Breast epithelium (tissue), 4 donors: ENCODE data around the gene AAMP. TPM values are rescaled to one million over a fixed set of nuclear protein-coding genes. Genes with fewer than 3 reads are reported as not detected.

Source experiments
- DNase-seq, 2 donors: peaks; one replicate each; pipeline ENCODE4 v3.0.0-alpha.2; 2019; ENCODE audit warnings: low spot score in 2 of 2
- H3K27ac ChIP-seq, 2 donors: fragments of 200-600 bp; sonication (generic) in 1 of 2; one replicate each; pipeline ENCODE4 v1.5.1; 2016 to 2019; ENCODE audit warnings: mild to moderate bottlenecking in 1 of 2
- H3K27me3 ChIP-seq, 2 donors: fragments of 200-600 bp; sonication (generic) in 1 of 2; one replicate each; pipeline versions ENCODE4 v1.5.1 to v1.6.0; 2017 to 2019; ENCODE audit warnings: control low read depth in 1 of 2, mild to moderate bottlenecking in 1 of 2
- H3K36me3 ChIP-seq: fragments of 200-600 bp; one replicate; pipeline ENCODE4 v1.5.1; 2019
- H3K4me1 ChIP-seq, 2 donors: fragments of 200-600 bp; sonication (generic); one replicate each; pipeline ENCODE4 v1.5.1; 2016 to 2019; ENCODE audit warnings: control low read depth in 1 of 2
- H3K4me3 ChIP-seq, 3 donors: fragments of 200-600 bp; sonication (generic); 1 replicate in 2 of 3; 2 replicates in 1 of 3; pipeline ENCODE4 v1.5.1; 2016 to 2019; ENCODE audit warnings: mild to moderate bottlenecking in 3 of 3, moderate library complexity in 2 of 3
- H3K9me3 ChIP-seq, 2 donors: fragments of 200-600 bp; sonication (generic) in 1 of 2; one replicate each; pipeline ENCODE4 v1.5.1; 2016 to 2019; ENCODE audit warnings: control low read depth in 1 of 2
- POLR2A ChIP-seq: fragments of 450-650 bp; IDR thresholded peaks from one replicate; pipeline ENCODE4 v1.6.1; 2016; ENCODE audit warnings: antibody characterized with exemption, mild to moderate bottlenecking, moderate library complexity
- POLR2AphosphoS5 ChIP-seq, 3 donors: sonication (generic); formaldehyde crosslinking; IDR thresholded peaks; one replicate each; pipeline ENCODE4 v1.6.1; 2017; ENCODE audit warnings: antibody characterized with exemption in 3 of 3
- intact Hi-C: fragments of 100-400 bp; cut with DNase I; formaldehyde crosslinking; loops from one replicate; pipeline ENCODE4 v1.15.1; 2023; ENCODE audit warnings: low total_unique reads
- total RNA-seq, 3 donors: library from RNA; depleted of rRNA; stranded (reverse); fragments of >200 nt; gene quantifications; one replicate each; pipeline ENCODE4 v1.1.0, GENCODE V29; 2016
- TF ChIP-seq, protein P1 (sequence below), 3 donors: fragments of 450-650 bp; IDR thresholded peaks; one replicate each; pipeline ENCODE4 v1.5.1; 2016 to 2017; ENCODE audit warnings: antibody characterized with exemption in 3 of 3, mild to moderate bottlenecking in 3 of 3, moderate library complexity in 3 of 3

AAMP gene
- total RNA-seq, 3 donors from 2014 or later: 150 to 164 (median 151) TPM

DNA sequence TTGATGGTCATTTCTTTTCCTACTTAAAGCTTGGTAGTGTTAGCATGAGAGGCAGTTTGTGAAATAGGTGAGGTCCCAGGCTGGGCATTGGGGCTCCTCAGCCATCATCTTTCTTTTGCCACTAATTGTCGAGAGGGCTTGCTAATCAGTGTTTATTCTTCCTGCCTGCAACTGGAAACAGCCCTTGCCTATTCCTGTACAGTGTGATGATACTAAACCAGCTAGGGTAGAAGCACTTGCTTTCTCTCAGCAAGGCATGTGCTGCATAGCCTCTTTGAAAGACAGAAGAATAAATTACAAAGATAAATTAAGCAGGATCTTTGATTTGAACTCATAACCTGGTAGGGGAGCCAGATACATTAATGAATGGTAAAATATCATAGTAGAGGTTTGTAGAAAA is 25.7 kb downstream of the AAMP start:
- Histone ChIP-seq H3K4me1 (no peaks in the 10 kb centered on the region), H3K27ac (no peak overlapping the region), H3K4me3 (no peak overlapping the region), H3K36me3 (peaks cover 4% of the 10 kb centered on the region), H3K27me3 (no peaks in the 10 kb centered on the region), H3K9me3 (no peaks in the 10 kb centered on the region)
- intact Hi-C loops: no loop called here
- DNase-seq: no peak
- TF ChIP-seq POLR2A (no peak), POLR2AphosphoS5 (IDR thresholded peaks at IDR 0.05) (no peak)
- TF ChIP-seq, protein P1, sequence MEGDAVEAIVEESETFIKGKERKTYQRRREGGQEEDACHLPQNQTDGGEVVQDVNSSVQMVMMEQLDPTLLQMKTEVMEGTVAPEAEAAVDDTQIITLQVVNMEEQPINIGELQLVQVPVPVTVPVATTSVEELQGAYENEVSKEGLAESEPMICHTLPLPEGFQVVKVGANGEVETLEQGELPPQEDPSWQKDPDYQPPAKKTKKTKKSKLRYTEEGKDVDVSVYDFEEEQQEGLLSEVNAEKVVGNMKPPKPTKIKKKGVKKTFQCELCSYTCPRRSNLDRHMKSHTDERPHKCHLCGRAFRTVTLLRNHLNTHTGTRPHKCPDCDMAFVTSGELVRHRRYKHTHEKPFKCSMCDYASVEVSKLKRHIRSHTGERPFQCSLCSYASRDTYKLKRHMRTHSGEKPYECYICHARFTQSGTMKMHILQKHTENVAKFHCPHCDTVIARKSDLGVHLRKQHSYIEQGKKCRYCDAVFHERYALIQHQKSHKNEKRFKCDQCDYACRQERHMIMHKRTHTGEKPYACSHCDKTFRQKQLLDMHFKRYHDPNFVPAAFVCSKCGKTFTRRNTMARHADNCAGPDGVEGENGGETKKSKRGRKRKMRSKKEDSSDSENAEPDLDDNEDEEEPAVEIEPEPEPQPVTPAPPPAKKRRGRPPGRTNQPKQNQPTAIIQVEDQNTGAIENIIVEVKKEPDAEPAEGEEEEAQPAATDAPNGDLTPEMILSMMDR (IDR thresholded peaks at IDR 0.05): no peak

DNA sequence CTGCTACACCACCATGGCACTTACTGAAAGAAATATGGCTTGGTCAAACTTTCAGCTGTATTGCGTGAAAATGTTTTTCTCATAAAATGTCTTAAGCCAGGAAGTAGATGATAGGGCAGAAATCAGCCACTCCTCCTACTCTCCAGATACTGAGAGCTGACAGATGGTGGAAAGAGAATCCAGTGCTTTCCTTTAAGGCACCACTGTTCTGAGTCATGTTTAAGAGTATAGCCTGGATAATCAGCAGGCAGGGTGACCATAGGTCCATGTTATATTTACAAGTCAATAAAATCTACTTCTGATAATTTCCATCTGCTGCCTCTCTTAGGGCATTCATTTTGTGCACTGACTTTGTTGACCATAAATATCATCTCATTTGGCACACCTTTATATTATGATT is 31.1 kb downstream of the AAMP start:
- TF ChIP-seq, protein P1 (IDR thresholded peaks at IDR 0.05): no peak
- no peak for TF ChIP-seq POLR2AphosphoS5 (IDR thresholded peaks at IDR 0.05)
- no peak for TF ChIP-seq POLR2A
- no peaks in the 10 kb centered on the region for H3K36me3 ChIP-seq
- intact Hi-C loops: no loop called here

DNA sequence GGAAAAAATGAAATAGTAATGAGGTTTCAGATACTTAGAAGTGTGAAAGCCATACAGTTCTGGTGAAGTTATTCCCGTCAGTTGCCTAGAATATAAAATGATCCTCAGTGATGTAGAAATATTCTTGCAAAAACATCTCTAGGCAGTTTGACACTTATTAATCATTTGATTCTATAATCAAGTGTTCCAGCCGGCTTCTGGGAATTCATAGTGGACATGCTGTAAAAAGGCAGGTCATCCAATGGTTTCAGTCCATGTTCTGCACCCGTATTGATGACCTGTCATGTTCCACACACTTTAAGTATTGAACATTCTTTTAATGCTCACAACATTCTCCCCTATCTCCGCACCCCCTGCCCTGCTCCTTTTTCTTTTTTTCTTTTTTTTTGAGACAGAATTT is 33.1 kb downstream of the AAMP start:
- intact Hi-C loops: loop anchor here (1.0 kb wide), 1 partner anchor 20 kb away; the partner anchor contains the start of gene ARPC2
- no peak for DNase-seq
- Histone ChIP-seq H3K27ac (no peak overlapping the region), H3K4me3 (no peak overlapping the region), H3K27me3 (no peaks in the 10 kb centered on the region), H3K4me1 (no peaks in the 10 kb centered on the region), H3K9me3 (no peaks in the 10 kb centered on the region), H3K36me3 (no peaks in the 10 kb centered on the region)
- TF ChIP-seq, protein P1 (IDR thresholded peaks at IDR 0.05): no peak
- no peak for TF ChIP-seq POLR2AphosphoS5 (IDR thresholded peaks at IDR 0.05)
- TF ChIP-seq POLR2A: no peak

More for the DNA sequence above, 31.1 kb downstream of the AAMP start:
- Histone ChIP-seq H3K4me3 (no peak overlapping the region), H3K4me1 (no peaks in the 10 kb centered on the region), H3K9me3 (no peaks in the 10 kb centered on the region), H3K27me3 (no peaks in the 10 kb centered on the region), H3K27ac (no peak overlapping the region)
- no peak for DNase-seq

DNA sequence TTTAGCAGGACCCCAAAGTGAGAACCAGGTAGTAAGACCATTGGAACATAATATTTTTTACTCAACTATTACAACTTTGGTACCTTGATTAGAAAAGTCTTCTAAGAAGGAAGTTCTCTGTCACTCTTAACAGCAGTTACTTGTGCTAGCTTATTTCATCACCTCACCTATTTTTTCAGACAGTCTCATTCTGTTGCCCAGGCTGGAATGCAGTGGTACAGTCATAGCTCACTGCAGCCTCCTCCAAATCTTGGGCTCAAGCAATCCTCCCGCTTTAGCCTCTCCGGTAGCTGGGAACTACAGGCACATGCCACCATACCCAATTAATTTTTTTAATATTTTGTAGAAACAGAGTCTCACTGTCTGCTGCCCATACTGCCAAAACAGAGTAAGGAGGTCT is 34.9 kb downstream of the AAMP start:
- no peaks in the 10 kb centered on the region for H3K4me1 ChIP-seq
- H3K27me3 ChIP-seq: no peaks in the 10 kb centered on the region
- no peak for TF ChIP-seq POLR2AphosphoS5 (IDR thresholded peaks at IDR 0.05)
- no peak for TF ChIP-seq POLR2A
- TF ChIP-seq, protein P1 (IDR thresholded peaks at IDR 0.05): no peak
- no peaks in the 10 kb centered on the region for H3K36me3 ChIP-seq
- intact Hi-C loops: no loop called here
- H3K27ac ChIP-seq: no peak overlapping the region
- DNase-seq: no peak
- H3K9me3 ChIP-seq: no peaks in the 10 kb centered on the region
- no peak overlapping the region for H3K4me3 ChIP-seq

DNA sequence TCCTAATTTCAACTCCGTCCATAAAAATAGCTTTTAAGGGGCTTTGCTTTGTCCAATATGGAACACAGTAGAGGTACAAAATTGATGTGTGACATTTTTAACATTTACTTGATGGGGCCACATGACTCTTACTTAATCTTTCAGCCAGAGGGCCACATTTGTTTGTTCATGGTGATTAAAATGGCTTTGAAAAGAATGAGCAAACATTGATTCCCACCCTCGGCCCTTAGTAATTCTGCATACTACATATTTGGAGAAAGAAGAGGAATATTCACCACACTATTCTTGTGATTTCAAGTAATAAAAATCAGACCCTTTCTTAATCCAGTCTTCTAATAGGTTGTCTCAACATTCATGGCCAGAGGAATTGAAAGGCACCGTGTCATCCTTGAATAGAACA is 35.4 kb downstream of the AAMP start:
- Histone ChIP-seq H3K9me3 (no peaks in the 10 kb centered on the region), H3K4me1 (no peaks in the 10 kb centered on the region), H3K27ac (no peak overlapping the region), H3K4me3 (no peak overlapping the region), H3K27me3 (no peaks in the 10 kb centered on the region), H3K36me3 (no peaks in the 10 kb centered on the region)
- TF ChIP-seq POLR2AphosphoS5 (IDR thresholded peaks at IDR 0.05) (no peak), POLR2A (no peak)
- TF ChIP-seq, protein P1 (IDR thresholded peaks at IDR 0.05): no peak
- DNase-seq: no peak
- intact Hi-C loops: no loop called here
